ENCODE data around the gene CTSZ.

- TF ChIP-seq POLR2A (IDR thresholded peaks at IDR 0.05) (no peak), CTCF (IDR thresholded peaks at IDR 0.05) (no peak), EP300 (IDR thresholded peaks at IDR 0.05) (no peak)
Observed at GRCh38 chr20:59023616-59024015, 16.6 kb upstream of the CTSZ start.
